Posterior cingulate gyrus (tissue), 11 donors: Measurements from ENCODE around the gene GOLPH3.
A peak's percentile ranks its signal among the peaks of the same experiment; 100 is the strongest.

Experiments used
- DNase-seq, 10 donors: peaks; one replicate each; pipeline versions ENCODE4 v3.0.0 to v3.0.0-alpha.2; 2020 to 2021; ENCODE audit warnings: mixed read lengths in 3 of 10
- intact Hi-C: fragments of 100-400 bp; cut with DNase I; formaldehyde crosslinking; loops from one replicate; pipeline ENCODE4 v1.15.1; 2023

The GOLPH3 gene

DNA sequence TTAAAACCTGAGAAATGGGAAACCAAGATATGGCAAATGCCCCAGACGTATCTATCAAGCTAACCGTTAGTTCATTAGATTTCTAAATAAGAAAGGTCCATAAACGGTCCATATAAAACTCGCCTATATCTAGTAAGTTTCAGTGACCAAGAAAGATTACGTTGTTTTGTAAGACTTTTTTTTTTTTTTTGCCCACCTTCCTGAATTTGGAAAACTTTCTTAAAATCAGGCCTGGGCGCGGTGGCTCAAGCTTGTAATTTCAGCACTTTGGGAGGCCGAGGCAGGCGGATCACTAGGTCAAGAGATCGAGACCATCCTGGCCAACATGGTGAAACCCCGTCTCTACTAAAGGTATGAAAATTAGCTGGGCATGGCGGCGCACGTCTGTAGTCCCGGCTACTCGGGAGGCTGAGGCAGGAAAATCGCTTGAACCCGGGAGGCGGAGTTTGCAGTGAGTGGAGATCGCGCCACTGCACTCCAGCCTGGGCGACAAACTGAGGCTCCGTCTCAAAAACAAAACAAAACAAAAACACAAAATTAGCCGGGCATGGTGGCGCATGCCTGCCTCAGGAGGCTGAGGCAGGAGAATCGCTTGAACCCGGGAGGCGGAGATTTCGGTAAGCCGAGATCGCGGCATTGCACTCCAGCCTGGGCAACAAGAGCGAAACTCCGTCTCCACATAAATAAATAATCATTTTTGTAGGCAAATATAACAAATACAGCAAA is 1.8 kb downstream of the GOLPH3 start:
- intact Hi-C loops: loop anchor here (2.0 to 10.0 kb wide), 5 partner anchors 60 to 412 kb away; partner anchors contain the start of genes MTMR12, SUB1 and ZFR
- peak in 1 of 10 donors; percentile 15 for DNase-seq

DNA sequence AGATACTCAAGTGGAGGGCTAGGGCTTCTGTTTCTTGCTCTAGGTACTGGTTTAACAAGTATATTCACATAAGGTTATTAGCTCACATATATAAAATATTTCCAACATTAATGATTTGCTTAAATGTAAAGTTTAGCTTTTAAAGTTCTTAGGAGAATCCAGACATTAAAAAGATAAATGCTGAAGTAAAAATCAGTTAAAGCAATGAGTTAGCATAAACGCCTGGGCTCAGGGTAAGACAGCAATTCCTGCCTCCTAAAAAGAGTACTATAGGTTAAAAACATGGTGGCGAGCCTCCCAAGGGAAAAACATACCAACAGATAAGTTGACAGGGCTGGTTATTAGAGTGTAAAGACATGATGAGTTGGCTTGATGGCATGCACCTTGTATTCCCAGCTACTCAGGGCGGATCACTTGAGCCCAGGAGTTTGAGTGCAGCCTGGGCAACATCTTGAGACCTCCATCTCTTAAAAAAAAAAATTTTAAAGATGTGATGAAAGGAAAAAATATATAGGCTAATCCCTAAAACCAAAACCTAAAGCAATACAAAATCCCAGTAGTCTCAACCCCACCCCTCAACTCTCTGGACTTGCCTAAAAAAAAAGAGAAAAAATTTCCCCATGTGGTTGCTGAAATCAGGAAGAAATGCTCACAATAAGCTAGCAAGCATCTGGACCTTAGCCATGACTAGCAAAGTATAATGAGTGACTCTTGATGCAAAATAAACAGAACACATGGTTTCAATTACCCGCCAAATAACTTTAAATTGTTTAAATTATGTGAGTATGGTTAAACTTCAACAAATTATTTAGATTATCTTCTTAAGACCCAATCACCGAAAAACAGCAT is 3.6 kb downstream of the GOLPH3 start:
- intact Hi-C loops: loop anchor here (5.0 to 10.0 kb wide), 4 partner anchors 62 to 414 kb away; partner anchors contain the start of genes SUB1 and ZFR
- no peak for DNase-seq

DNA sequence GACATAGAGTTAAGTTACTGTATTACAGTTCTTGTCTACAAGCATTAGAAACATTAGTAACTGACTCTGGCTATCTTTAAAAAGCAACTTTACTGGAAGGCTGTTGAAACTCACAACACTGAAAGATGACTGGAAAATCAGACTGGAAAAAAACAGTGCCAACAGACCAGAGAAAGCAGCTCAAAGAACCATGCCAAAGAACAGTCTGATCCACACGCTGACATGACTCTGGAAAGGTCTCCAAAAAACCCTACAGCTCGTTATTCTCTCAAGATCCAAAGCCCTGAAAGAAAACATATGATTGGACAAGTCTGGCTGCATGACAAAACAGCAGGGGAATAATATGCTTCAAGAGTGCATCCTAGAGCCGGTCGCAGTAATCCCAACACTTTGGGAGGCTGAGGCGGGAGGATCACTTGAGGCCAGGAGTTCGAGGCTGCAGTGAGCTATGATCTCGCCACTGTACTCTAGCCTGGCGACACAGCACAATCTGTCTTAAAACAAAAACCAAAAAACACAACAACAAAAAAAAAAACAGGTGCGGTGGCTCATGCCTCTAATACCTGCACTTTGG is 5.6 kb downstream of the GOLPH3 start:
- DNase-seq: no peak

DNA sequence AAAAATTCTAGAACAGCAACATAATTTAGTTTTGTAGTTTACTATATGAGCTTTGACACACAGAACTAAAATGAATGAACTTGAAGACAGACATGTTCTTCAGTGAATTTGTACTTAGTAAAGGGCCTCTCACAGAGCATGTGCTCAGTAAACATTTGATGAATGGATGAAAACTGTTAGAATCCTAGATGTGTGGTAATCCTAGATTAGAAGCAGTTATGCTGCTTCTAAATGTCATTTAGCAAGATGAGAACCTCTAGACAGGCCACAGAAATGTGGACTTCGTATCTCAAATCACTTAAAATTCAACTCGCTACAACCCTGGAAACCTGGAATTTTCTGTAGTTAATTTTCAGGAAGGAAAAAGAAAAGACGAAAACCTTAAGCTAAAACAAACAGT is 8.5 kb downstream of the GOLPH3 start:
- intact Hi-C loops: no loop called here

More for the DNA sequence above, 5.6 kb downstream of the GOLPH3 start:
- intact Hi-C loops: no loop called here

DNA sequence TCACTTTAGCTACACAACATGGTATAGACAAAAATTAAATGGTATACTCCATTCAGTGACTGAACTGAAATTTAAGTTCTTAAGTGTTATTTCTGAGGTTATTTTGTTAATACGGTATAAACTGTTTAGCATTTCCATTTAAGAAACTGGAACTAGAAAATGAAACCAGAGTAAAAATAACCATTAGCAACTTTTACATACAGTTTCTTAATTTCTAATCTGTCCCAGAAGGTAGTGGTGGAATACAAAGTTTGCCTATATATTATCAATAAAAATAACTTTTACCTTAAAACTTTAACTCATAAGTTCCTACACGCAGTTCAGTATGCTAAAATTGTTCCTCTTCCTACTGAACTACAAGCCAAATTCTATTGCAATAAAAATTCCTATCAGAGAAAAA is 10.3 kb downstream of the GOLPH3 start:
- intact Hi-C loops: no loop called here
- no peak for DNase-seq

More for the DNA sequence above, 8.5 kb downstream of the GOLPH3 start:
- DNase-seq: no peak

DNA sequence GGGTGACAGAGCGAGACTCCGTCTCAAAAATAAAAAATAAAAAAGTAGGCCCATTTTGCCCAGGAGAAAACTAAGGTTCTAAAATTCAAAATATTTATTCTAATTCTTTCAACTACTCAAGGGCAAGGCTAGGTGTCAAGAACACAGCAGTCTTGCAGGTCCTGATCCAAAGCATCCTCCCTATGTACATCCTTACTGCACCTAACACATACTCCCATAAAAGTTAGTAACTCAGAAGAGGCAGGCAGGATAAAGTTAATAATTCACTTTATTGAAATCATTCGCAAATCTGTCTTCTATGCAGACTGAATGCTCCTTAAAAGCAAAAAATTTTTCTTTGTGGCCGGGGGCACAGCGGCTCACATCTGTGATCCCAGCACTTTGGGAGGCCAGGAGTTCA is 11.1 kb downstream of the GOLPH3 start:
- DNase-seq: no peak
- intact Hi-C loops: no loop called here

DNA sequence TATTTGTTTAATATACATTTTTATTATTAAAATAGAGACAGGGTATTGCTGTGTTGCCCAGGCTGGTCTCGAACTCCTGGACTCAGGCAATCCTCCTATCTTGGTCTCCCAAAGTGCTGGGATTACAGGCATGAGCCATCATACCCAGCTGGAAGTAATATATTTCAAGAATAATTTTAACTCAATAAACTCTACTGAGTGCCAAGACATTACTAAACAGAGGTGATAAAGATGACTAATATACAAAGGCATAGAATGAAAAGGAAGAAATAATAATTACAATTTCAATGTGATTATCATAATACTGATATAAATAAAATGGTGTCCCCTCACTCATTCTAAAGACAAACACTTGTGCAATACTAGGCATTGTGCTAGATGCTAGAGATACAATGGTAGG is 13.9 kb downstream of the GOLPH3 start:
- no peak for DNase-seq
- intact Hi-C loops: no loop called here

DNA sequence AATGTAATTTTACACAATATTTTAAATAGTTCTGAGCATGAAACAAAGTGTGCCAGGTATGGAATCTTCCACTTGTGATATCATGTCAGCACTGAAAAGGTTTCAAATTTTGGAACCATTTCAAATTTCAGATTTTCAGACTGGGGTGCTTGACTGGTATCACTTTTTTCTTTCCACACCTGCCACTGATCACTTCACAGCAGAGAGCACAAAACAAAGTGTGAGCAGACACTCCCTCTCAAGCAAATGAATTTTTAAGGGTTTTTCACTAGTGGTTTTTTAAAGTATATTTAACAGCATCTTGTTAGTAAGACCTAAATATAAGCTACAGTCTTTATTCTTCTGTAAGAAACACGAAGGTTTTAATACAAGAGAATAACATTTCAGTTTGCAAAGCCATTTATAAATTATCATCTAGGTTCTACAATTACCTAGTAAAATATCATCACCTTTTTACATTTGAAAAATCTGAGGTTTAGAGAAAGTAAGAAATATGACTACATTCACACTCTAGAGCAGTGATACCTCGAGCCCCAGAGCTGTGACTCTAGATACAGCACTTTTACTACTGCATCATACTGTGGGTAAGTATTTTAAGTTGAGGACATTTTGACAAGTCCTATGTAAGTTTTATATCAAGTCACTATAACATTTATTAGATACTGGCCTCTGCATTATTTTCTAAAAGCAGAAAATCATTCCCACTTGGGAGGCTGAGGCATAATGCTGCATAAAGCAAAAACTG is 14.6 kb downstream of the GOLPH3 start:
- intact Hi-C loops: no loop called here
- DNase-seq: no peak

DNA sequence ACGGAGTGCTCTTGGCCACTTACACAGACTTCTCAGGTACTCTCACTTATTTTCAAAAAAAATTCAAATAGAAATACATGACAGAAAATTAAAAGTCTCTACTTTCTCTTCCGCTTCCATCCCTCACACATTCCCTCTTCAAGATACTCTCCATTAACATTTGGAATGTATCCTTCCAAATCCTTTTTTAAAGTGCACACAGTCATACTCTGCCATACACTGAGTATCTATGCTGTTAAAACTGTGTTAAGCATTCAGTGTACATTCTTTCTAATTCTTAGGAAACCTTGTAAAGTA is 15.5 kb downstream of the GOLPH3 start:
- no peak for DNase-seq
- intact Hi-C loops: no loop called here

DNA sequence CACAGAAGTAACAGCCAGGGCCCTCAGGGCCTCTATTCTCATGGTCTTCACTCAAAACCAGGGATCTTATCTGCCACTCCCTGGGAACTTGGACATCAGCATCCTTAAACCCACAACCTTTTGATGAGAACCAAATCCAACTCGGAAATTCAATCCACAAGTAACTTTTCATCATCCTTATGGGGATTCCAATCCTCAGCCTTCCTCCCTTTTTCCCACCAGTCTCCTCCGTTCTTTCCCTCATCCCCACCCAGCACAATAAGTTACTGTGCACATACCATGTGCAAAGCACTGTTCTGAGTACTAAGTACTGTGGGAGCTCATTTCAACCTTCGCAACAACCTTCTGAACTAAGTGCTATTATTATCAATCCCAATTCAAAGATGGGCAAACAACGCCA is 17.0 kb downstream of the GOLPH3 start:
- DNase-seq: no peak
- intact Hi-C loops: no loop called here

DNA sequence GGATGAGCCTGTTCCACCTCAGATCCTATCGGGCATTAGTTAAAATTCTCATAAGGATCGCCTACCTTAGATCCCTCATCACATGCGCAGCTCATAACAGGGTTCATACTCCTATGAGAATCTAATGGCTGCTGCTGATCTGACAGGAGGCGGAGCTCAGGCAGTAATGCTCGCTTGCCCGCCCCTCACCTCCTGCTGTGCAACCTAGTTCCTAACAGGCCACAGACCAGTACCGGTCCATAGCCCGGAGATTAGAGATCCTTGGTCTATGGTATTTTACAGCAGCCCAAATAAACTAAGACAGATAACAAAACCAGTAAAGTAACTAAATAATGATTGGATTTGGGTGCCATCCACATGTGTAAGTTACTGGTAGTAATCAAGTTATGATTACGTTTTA is 17.5 kb downstream of the GOLPH3 start:
- no peak for DNase-seq

DNA sequence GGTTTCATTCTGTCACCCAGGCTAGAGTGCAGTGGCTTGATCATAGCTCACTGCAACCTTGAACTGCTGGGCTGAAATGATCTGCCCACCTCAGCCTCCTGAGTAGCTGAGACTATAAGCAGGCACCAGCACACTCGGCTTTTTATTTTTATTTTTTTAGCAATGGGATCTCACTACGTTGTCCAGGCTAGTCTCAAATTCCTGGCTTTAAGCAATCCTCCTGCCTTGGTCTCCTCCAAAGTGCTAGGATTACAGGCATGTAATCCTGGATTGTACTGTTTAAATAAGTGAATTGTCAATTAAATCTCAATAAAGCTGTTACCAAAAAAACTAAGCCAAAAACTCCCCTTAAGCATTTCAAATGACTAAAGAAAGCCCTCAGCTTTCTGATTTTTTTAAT is 18.9 kb downstream of the GOLPH3 start:
- intact Hi-C loops: no loop called here
- no peak for DNase-seq

More for the DNA sequence above, 17.5 kb downstream of the GOLPH3 start:
- intact Hi-C loops: no loop called here

DNA sequence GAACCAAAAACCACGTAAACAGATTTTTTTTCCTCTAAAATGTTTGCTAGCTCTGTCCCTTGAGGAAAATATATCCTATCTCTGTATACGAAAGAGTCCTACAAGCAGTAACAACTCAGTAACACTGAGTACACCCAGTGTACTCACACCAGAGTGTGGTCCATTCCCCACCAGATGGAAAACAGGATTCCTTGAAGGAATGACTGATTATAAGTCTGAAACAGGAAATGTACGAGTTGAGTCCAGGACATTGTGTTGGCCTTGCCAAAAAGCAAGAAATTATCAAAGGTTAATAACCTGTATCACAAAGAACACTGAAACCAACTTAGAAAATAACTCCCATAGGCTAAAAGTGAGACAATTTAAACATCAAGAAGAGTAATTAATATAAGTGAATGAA is 20.4 kb downstream of the GOLPH3 start:
- intact Hi-C loops: no loop called here

DNA sequence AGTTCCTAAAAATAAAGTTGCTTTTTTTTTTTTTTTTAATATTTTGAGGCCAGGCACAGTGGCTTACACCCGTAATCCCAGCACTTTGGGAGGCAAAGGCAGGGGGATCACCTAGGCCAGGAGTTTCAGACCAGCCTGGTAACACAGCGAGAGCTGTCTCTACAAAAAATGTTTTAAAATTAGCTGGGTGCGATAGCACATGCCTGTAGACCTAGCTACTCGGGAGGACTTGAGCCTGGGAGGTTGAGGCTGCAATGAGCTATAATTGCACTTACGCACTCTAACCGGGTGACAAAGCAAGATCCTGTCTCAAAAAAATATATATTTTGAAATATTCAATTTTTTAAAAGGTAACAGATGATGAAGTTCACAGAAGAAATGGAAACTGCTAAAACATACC is 22.9 kb downstream of the GOLPH3 start:
- intact Hi-C loops: no loop called here
- no peak for DNase-seq

More for the DNA sequence above, 20.4 kb downstream of the GOLPH3 start:
- no peak for DNase-seq

DNA sequence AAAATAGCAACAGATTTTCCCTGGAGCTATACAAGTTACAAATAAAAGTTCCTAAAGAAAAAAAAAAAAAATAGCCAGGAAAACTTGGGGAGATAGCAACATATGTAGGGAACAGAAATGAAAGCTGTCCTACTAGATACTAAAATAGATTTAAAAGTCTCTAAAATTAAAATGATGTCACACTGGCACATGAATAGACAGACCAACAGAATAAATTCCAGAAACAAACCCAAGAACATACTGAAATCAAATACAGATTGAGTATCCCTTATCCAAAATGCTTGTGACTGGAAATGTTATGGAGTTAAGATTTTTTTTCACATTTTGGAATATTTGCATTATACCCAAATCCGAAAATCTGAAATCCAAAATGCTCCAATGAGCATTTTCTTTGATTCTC is 23.8 kb downstream of the GOLPH3 start:
- DNase-seq: no peak
- intact Hi-C loops: no loop called here

DNA sequence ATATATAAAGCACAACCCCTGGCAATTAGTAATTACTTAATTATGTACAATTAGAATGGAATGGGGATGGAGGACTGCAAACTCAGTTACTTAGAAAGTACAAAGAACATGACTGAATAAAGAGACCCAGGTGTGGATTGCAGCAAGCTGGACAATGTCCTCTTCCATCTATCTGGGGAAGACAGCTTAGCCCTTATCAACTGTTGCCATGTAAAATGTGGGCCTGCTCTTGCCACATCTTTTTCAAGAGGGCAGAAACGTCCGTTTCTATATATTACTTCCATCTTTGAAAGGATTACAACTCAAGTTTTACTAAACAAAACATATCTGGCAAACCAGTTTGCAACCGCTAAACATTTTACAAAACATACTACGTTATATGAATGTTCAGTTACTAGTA is 26.2 kb downstream of the GOLPH3 start:
- intact Hi-C loops: no loop called here
- DNase-seq: no peak

DNA sequence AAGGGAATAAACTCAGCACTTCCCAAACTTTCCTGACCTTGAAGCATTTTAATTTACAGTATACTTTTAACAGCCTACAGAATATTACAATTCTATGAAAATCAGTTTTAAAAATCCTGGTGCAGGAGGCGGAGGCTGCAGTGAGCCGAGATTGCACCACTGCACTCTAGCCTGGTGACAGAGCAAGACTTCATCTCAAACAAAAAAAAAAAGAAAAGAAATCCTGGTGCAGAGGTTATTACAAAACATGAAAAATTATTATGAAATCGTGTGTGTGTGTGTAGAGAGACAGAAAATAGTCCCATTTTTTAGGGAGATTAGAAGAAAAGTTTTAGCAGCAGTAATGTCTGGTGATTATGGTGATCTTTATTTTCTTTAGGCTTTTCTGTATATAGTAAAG is 26.9 kb downstream of the GOLPH3 start:
- intact Hi-C loops: no loop called here
- no peak for DNase-seq

DNA sequence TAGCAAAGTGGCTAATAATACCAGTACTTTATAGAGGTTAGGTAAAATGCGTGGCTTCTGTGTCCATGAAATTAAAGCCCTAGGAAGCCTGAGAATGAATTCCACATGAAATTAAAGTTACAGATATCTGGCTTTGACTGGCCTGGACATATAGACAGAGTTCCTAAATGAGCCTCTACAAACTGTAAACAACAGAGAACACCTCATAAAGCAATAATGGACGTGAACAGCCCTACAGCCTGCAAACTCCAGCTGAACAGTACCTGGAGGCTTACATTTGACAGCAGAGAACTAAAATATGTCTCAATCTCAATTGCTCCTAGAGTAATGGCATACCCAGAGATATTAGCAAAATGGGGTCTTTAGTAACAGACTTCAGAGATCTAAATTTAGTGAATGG is 28.7 kb downstream of the GOLPH3 start:
- DNase-seq: no peak
- intact Hi-C loops: no loop called here

DNA sequence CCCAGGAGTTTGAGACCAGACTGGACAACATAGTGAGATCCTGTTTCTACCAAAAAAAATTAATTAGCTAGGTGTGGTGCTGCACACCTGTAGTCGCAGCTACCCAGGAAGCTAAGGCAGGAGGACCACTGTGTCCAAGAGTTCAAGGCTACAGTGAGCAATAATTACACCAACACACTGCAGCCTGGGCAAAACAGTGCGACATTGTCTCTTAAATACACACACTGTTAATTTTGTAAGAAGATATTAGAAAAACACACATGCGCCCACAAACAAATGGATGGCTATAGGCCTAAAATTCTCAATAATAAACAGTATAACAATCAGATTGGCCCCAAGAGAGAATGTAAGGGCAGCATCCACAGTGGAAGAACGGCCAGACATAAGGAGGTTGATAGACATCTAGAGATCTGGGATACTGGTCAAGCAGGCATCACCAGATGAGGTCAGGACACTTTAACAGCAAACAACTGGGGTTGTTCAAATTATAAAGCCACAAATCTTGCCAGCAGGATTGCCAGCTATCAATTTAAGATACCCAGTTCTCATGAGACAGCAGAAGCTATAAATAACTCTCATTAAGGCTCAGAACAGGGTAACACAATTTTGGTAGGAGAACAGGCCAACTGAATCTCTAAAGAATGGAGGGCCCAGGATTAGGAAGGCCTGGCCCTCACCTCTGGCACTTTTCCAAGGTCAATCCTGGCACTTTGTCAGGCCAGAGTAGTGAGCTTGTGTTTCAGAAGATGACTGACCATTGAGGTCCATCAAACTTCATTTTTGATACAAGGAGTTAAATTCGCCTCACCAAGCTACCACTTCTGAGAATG is 29.5 kb downstream of the GOLPH3 start:
- intact Hi-C loops: no loop called here
- no peak for DNase-seq
